Neural crest cell (in vitro differentiated cells): Measurements from ENCODE around the gene RYR2. TPM values are rescaled to one million over a fixed set of nuclear protein-coding genes. Genes with fewer than 3 reads are reported as not detected.

Source experiments
- DNase-seq: peaks from one replicate; pipeline ENCODE4 v3.0.0; 2021; ENCODE audit warnings: low read depth, mixed read lengths, low spot score
- H3K27ac Mint-ChIP-seq: one replicate; pipeline ENCODE4 v1.8.0; 2021; ENCODE audit warnings: mild to moderate bottlenecking, mixed read lengths; ENCODE audit not compliant: unreplicated experiment
- H3K27me3 Mint-ChIP-seq: 2 replicates; pipeline ENCODE4 v1.8.0; 2021; ENCODE audit warnings: low read depth, mild to moderate bottlenecking, mixed read lengths
- H3K36me3 Mint-ChIP-seq: 2 replicates; pipeline ENCODE4 v1.8.0; 2021; ENCODE audit warnings: low read depth, mild to moderate bottlenecking, mixed read lengths
- H3K4me1 Mint-ChIP-seq: 2 replicates; pipeline ENCODE4 v1.8.0; 2021; ENCODE audit warnings: mixed read lengths
- H3K4me3 Mint-ChIP-seq: one replicate; pipeline ENCODE4 v1.8.0; 2021; ENCODE audit warnings: mild to moderate bottlenecking, mixed read lengths
- H3K9me3 Mint-ChIP-seq: 2 replicates; pipeline ENCODE4 v1.8.0; 2021; ENCODE audit warnings: mixed read lengths
- total RNA-seq: library from RNA; stranded (reverse); gene quantifications from 2 replicates; pipeline ENCODE4 v1.2.1, GENCODE V29; 2021
- TF ChIP-seq, protein P1 (sequence below): fragments of 200-600 bp; sonication (generic); conservative IDR thresholded peaks from 2 replicates; pipeline ENCODE4 v1.5.0; 2021; ENCODE audit warnings: antibody characterized with exemption, mild to moderate bottlenecking

Gene RYR2
- total RNA-seq, 1 donor from 2014 or later = 0.07 TPM

DNA sequence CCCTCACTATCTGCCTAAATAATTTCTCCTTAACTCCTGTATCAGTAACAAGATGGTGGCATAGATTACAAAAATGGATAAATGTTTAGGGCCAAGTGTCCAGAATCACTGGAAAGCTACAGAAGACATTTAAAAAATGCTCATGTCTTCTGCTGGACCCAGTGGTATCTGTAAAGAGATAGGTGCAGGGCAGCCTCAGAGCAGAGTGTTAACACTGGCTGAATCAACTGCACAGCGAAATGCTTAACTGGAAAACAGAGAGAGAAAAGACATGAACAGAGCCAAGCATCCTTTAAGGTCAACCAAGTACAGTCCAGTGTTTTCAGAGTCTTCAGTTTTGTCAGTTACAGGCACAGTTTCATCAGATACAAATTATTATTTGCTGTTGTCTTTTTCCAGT is 429.4 kb downstream of the RYR2 start:
- Mint-ChIP-seq H3K27ac (no peak overlapping the region), H3K27me3 (no peaks in the 10 kb centered on the region), H3K4me3 (no peak overlapping the region), H3K36me3 (no peaks in the 10 kb centered on the region), H3K9me3 (no peaks in the 10 kb centered on the region), H3K4me1 (no peaks in the 10 kb centered on the region)
- DNase-seq = no peak
- TF ChIP-seq, protein P1, sequence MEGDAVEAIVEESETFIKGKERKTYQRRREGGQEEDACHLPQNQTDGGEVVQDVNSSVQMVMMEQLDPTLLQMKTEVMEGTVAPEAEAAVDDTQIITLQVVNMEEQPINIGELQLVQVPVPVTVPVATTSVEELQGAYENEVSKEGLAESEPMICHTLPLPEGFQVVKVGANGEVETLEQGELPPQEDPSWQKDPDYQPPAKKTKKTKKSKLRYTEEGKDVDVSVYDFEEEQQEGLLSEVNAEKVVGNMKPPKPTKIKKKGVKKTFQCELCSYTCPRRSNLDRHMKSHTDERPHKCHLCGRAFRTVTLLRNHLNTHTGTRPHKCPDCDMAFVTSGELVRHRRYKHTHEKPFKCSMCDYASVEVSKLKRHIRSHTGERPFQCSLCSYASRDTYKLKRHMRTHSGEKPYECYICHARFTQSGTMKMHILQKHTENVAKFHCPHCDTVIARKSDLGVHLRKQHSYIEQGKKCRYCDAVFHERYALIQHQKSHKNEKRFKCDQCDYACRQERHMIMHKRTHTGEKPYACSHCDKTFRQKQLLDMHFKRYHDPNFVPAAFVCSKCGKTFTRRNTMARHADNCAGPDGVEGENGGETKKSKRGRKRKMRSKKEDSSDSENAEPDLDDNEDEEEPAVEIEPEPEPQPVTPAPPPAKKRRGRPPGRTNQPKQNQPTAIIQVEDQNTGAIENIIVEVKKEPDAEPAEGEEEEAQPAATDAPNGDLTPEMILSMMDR = no peak

GRCh38 chr1:237471956-237472355 is 430.0 kb downstream of the RYR2 start:
- DNase-seq = no peak
- no peaks in the 10 kb centered on the region for H3K36me3 Mint-ChIP-seq
- no peaks in the 10 kb centered on the region for H3K4me1 Mint-ChIP-seq
- H3K27ac Mint-ChIP-seq = no peak overlapping the region
- no peaks in the 10 kb centered on the region for H3K9me3 Mint-ChIP-seq
- H3K4me3 Mint-ChIP-seq = no peak overlapping the region
- TF ChIP-seq, protein P1 = no peak
- H3K27me3 Mint-ChIP-seq = no peaks in the 10 kb centered on the region

GRCh38 chr1:237473854-237474253 is 431.9 kb downstream of the RYR2 start:
- TF ChIP-seq, protein P1 = no peak
- H3K36me3 Mint-ChIP-seq = no peaks in the 10 kb centered on the region
- no peak overlapping the region for H3K4me3 Mint-ChIP-seq
- H3K27me3 Mint-ChIP-seq = no peaks in the 10 kb centered on the region
- DNase-seq = no peak
- H3K4me1 Mint-ChIP-seq = no peaks in the 10 kb centered on the region
- H3K9me3 Mint-ChIP-seq = no peaks in the 10 kb centered on the region
- no peak overlapping the region for H3K27ac Mint-ChIP-seq

- Mint-ChIP-seq H3K4me1 (no peaks in the 10 kb centered on the region), H3K4me3 (no peak overlapping the region)
- no peak for DNase-seq
These were observed 436.1 kb downstream of the RYR2 start for GRCh38 chr1:237478082-237478481.

DNA sequence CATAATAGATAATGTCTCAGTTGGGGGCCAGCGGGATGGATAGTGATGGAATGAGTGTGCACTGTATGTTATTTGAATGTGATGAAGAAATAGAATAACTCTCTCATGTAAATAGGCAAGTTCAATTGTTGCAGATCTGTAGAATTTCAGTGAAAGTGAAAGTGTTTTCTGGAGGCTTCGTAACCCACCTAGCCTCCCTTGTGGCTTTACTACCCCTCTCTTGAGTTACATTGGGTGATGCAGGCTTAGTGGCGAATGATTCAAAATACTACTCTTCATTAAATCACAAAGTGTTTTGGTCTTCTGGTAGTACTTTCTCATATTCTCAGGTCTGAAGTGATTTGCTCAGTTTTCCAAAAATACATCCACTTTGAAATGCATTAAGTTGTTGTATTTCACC is 436.9 kb downstream of the RYR2 start:
- Mint-ChIP-seq H3K9me3 (peaks cover 3% of the 10 kb centered on the region), H3K36me3 (no peaks in the 10 kb centered on the region), H3K27me3 (no peaks in the 10 kb centered on the region), H3K27ac (no peak overlapping the region), H3K4me1 (no peaks in the 10 kb centered on the region), H3K4me3 (no peak overlapping the region)
- TF ChIP-seq, protein P1 = no peak
- no peak for DNase-seq

More at GRCh38 chr1:237478082-237478481, 436.1 kb downstream of the RYR2 start:
- no peaks in the 10 kb centered on the region for H3K36me3 Mint-ChIP-seq
- TF ChIP-seq, protein P1 = no peak
- peaks cover 3% of the 10 kb centered on the region for H3K9me3 Mint-ChIP-seq
- no peaks in the 10 kb centered on the region for H3K27me3 Mint-ChIP-seq
- H3K27ac Mint-ChIP-seq = no peak overlapping the region

- Mint-ChIP-seq H3K27ac (no peak overlapping the region), H3K4me1 (no peaks in the 10 kb centered on the region), H3K4me3 (no peak overlapping the region), H3K36me3 (no peaks in the 10 kb centered on the region), H3K9me3 (peaks cover 3% of the 10 kb centered on the region), H3K27me3 (peaks cover 3% of the 10 kb centered on the region)
- TF ChIP-seq, protein P1 = no peak
- DNase-seq = no peak
These were observed 440.8 kb downstream of the RYR2 start for GRCh38 chr1:237482777-237483176.
